ENCODE measurements around the gene CD34. TPM values are rescaled to one million over a fixed set of nuclear protein-coding genes. Genes with fewer than 3 reads are reported as not detected.

Gene CD34
- total RNA-seq, 1 donor from 2014 or later, result 40.9 TPM

DNA sequence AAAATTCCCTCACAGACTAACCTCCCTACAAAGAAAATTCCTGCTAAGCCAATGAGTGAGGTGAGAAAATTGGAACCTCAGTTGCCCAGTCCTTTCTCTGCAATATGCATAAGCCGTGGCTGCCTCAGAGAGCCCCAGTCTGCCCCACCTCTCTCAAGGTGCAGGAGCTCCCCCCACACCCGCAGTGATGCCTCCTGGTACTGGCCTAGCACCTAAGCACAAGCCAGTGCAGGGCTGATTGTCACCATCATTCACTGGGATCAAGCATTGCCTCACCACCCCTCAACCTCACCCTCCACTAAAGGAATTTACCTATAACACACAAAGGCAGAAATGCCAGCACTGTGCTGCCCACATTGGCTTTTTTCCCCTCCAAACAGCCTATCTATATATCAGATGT, 56.9 kb downstream of the CD34 start:
- no peak for DNase-seq (ENCODE audit: low spot score)

DNA sequence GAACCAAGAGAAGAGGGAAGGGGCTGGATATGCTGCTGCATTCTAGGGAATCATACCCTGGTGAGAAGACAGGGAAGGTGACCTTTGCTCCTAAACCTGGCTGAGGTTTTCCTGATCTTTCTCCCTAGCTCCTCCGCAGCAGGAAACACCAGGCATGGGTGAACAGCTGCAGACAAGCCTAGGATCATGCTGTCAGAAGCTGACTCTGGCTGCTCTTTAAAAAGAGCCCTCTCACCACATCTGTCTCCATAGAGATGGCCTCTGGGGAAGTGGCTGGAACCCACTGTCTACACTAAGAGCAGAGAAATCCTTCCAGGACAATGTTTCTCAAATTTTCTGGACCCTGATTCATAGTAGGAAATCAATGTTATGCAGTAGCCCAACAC, 57.6 kb downstream of the CD34 start:
- no peak for DNase-seq (ENCODE audit: low spot score)

DNA sequence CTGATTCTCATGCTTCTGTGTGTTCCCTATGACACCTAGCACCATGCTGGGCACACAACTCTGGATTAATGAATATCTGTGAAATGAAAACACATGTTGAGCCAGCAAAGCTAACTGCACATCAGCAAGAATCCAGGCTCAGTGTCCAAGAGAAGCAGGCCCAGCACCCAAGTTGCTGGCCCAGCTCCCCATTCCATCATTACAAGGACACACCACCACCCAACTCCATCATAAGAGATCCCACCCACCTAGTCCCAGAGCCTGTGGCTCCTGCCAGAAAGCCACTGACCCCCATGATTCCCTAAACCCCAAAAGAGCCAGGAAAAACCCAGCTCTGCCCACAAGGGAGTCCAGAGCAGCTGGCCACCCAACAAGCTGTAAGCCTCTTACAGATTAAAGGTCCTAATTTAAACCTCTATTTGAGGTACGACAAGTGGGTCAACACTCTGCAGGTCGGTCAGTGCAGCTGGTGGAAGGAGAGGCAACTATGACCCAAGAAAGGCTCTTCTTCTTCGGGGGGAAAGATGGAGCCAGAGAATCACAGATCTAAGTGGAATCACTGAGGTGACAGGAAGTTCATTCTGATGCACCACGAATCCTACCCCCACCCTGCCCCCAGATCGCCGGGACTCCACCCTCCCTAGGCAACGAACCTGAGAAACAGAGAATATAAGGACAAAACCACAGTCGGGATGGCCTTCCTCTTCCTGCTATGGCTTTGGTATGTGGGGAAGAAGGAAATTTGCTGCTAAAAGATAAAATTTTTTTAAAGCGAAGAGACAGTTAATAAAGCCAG, 58.2 kb downstream of the CD34 start:
- DNase-seq (ENCODE audit: low spot score), result no peak

DNA sequence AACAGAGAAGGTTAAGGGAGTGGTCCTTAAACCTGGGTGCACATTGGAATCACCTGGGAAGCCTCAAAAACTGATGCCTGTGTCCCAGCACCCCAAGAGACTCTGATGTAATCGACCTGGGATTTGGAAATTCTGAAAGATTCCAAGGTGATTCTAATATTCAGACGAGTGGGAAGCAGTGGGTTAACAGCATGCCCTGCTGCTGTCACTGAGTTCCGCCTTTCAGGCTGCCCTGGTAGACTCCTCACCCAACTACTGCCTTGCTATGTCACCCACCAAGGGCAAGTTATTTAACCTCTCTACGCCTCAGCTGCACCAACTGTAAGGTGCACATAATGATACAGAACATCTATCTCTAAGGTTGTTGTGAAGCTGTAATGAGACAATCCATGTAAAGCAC, 59.2 kb downstream of the CD34 start:
- DNase-seq (ENCODE audit: low spot score), result no peak

DNA sequence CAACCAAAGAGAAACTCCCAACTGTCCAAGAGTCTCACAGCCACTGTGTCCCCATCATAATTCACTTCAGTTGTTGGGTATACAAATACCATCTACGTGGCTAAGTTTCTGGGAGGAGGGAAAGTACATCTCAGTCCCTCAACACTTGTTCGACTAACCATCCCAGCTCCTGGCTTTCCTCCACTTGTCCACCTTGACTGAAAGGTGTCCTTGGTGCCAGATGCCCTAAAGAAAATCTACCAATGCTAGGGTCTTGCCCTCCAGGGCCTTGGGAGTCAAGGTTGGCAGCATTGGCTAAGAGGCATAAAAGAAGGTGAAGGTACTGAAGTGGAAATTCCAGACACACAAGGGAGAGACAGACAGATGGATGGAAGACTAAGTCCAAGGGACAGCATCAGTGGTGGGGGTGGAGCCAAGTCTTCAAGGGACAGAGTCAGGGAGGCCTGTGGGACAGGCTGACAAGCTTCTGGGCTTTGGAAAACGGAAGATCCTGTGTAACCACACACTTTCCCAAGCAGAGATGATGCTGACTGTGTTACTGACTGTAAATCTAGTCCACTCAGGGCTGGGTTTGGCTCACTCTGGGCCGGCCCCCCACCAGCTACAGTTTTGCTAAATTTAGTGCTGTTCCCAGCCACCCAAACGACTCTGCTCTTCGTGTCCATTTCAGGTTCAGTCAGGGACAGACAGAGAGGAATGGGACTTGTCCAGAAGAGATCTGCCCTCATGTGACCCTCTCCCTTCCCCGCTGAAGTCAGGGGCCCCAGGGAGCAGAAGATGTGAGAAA, 60.1 kb downstream of the CD34 start:
- no peak for DNase-seq (ENCODE audit: low spot score)

DNA sequence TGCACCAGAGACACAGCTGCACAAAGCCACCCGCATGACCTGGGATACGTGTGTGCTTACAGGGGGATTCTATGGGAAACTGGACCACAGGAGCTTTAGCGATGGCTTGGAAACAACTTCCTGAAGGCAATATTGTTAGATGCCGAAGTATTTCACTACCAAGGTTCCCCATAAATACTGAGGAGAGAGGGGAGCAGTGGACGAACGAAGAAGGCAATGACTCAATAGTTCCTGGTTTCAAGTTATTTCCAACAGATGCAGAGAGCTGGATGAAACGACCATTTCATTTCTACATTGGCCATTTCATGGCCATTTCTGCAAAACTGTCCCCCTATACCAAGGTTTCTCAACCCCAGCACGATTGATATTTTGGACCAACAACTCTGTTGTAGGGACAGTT, 61.3 kb downstream of the CD34 start:
- no peak for DNase-seq (ENCODE audit: low spot score)

DNA sequence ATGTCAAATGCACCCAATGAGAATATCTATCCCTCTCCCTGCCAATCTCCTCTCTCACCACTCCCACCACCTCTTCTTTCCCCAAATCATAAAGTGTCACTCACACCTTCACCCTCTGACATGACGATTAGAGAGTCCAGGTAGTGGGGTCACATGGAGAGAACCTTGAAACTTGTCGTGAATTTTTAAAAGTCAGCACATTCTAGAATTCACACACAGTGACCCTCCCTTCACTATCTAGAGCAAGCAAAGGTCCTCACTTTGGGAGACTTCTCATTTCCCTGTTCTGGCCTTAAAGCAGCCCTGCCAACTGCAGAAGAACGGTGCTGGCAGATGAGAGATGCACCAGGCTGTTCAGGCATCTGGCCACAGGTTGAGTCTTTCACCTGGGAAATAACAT, 61.9 kb downstream of the CD34 start:
- DNase-seq (ENCODE audit: low spot score), result no peak

DNA sequence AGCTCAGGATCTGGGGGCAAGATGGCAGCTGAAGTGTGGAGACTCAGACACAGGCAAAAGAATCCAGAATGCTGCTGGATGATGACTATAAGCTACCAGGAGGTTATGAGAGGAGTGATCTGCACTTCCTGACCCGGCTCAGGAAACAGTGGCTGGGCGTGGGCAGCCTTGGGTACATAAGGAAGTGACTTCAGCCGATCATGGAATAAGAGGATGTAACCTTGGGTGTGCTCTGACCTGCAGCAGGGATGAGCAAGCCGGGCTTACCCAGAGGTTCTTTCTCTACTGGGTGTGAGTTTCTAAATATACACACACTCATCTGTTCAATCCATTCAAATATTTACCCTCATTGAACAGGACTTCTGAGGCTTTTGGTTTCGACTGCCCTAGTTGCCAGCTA, 62.7 kb downstream of the CD34 start:
- DNase-seq (ENCODE audit: low spot score), result no peak

DNA sequence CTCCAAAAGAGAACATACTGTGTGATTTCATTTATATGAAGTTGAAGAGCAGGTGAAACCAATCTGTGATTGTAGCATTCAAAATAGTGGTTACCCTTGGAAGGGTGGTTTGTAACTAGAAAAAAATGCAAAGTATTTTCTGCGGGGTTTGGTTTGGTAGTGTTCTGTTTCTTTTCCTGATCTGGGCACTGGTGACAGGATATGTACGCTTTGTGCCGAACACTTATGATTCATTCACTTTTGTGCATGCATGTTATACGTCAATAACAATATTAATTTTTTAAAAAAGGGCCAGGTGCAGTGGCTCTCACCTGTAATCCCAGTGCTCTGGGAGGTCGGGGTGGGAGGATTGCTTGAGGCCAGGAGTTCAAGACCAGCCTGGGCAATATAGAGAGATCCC, 63.8 kb downstream of the CD34 start:
- no peak for DNase-seq (ENCODE audit: low spot score)

DNA sequence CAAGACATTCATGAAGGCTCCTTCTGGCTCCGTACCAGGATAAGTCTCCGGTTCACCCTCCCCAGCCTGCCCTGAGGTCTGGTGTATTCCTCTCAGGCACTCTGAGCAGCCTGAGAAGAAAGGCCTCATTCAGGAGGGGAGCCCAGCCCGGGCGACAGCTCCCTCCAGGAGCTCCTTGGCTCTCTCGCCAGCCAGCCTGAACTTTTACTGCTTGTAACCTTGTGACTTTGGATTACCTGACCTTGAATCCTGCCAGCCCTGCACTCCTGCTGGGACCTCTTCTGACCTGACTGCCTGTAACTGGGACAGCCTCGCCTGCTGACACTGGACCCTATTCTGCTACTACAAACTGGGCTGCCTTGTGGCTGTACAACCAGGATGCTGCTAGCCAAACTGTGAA, 65.8 kb downstream of the CD34 start:
- DNase-seq (ENCODE audit: low spot score), result no peak

DNA sequence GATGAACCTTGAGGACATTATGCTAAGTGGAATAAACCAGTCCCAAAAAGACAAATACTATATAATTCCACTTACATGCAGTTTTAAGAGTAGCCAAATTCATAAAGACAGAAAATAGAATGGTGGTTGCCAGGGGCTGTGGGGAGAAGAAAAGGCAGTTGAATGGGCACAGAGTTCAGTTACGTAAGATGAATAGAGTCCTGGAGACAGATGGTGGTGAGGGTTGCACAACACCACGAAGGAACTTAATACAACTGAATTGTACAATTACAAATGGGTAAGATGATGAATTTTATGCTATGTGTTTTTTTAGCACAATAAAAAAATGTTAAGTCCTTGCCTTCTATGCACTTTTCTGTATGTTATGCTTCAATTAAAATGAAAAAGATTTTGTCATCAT, 66.6 kb downstream of the CD34 start:
- no peak for DNase-seq (ENCODE audit: low spot score)

DNA sequence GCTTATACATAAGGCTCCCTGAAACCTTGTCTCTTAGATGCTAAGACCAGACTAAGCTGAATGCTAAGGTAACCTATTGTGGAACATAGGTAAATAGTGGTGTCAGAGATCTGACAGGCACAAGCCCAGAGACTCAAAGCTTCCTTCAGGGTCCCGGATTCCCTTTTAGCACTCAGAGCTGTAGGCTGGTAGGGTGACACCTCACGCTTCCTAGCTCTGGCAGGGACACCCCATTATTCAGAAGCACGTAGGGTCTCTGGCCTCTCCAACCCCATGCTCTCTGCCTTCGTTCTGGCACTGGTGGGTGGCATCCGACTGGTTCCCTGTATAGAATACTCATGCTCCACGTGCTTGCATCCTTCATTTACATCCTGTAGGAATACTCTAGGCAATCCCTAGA, 68.4 kb downstream of the CD34 start:
- no peak for DNase-seq (ENCODE audit: low spot score)

DNA sequence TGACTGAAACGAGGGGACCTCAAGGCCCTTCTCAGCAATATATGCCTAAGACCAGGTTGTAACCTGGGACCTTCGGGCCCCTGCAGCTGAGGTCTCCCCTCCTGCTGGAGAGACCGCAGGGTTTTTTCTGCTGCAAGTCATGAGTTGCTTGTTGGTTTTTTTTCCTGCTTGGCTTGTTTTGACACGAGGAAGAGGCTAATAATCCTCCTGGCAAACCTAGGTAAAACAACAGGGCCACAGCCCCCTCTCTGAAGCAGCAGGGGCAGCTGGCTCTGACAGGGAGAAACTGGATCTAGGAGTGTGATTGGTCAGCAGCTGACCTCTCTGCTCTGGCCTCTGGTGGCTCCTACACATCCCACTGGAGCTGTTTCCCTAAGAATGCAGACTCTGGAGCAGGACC, 69.0 kb downstream of the CD34 start:
- DNase-seq (ENCODE audit: low spot score), result no peak

DNA sequence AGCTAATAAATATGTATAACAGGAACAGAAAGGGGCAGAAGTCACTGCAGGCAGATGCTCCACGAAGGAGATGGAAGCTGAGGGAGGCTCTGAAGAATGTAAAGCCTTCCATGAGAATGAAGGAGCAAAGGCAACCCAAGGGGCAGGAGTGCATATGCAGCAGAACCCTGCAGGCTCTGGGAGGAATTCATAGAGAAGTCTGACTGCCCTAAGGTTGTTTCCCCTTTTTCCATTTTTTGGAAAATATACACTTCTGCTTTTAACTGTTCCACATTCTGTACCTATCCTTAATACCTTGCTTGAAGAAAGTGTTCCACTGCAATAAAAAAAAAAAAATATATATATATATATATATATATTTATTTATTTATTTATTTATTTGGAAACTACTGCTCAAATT, 69.6 kb downstream of the CD34 start:
- DNase-seq (ENCODE audit: low spot score), result no peak

DNA sequence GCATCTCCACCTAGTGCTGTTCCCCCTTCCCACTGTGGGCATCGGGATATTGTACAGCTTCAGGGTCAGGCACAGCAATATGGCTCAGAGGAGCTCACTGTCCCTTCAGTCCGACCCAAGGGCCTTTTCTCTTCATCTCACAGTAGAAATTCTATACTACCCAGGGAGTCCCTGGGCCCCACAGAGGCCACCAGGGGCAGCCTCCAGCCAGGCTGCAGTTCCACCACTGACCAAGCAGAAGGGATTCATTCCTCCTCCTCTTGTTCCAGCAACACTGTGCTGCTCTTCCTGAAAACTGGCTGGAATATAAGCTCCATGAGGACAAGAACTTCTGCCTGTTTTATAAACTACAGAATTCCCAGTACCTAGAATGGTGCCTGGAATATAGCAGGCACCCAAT, 70.5 kb downstream of the CD34 start:
- no peak for DNase-seq (ENCODE audit: low spot score)

DNA sequence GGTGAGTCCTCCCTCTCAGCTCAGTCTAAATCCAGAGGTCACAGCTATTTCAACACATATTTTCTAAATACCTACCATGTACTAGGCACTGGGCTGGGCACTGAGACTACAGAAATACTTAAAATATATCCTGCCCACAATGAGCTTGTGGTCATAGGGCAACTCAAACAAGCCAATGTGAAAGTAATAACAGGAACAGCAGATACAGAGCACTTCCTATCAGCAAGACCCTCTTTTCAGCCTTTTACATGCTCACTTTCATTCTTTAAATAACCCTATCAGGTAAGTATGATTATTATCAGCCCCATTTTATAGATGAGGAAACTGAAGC, 71.9 kb downstream of the CD34 start:
- no peak for DNase-seq (ENCODE audit: low spot score)

DNA sequence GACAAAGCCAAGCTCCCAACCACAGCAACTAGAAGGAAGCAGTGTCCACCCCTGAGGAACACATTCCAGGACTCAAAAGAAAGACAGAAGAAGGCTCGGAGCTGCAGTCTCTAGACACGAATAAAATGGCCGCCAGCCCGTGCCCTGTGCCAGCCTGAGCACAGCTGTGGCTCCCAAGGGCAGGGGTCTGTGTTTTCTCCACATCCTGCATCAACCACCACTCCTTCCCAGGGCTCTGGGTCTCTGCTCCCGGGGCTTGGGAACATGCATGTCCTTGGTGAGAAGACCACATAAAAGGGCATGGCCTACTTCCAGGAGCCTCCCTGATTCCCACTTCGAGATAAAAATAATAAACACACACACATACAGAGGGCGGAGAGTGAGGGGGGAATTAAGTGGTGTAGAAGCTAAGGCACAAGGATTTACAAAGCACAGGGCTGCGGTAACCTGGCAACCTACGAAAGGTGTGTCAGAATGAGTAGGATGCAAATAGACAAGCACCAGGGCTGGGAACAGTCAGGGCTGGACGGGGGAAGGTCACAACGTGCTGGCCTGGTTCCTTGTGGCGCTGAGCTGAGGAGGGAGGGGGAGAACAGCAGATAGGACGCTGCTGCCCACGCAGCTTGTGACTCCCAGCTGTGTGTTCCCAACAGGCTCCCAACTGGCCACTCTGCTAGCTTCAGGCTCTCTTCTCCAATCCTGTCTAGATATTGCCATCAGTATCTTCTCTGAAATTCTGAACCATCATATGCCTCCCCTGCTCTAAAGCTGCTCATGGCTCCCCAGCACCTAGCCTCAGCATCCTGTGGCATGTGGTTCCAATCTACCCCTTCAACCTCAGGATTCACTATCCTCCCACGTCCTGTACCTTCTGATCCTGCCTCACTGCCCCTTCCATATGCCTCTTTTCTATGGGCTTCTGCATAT, 72.5 kb downstream of the CD34 start:
- DNase-seq (ENCODE audit: low spot score), result no peak

DNA sequence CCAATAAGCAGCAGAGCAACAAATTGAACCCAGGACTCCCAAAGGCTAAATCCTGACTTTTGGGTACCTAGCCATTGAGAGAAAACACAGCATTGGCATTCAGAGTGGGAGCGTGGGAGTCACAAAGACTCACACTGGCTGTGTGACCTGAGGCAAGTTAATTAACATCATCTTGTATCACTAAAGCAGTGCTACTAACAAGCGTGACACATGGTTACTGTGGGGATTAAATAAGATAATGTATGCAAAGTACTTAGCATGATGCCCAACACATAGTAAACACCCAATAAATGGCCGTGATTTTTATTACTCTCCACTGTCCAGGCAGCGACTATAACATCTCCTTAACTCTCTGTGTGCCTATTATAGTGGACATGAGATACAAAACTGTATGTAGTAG, 73.3 kb downstream of the CD34 start:
- no peak for DNase-seq (ENCODE audit: low spot score)

DNA sequence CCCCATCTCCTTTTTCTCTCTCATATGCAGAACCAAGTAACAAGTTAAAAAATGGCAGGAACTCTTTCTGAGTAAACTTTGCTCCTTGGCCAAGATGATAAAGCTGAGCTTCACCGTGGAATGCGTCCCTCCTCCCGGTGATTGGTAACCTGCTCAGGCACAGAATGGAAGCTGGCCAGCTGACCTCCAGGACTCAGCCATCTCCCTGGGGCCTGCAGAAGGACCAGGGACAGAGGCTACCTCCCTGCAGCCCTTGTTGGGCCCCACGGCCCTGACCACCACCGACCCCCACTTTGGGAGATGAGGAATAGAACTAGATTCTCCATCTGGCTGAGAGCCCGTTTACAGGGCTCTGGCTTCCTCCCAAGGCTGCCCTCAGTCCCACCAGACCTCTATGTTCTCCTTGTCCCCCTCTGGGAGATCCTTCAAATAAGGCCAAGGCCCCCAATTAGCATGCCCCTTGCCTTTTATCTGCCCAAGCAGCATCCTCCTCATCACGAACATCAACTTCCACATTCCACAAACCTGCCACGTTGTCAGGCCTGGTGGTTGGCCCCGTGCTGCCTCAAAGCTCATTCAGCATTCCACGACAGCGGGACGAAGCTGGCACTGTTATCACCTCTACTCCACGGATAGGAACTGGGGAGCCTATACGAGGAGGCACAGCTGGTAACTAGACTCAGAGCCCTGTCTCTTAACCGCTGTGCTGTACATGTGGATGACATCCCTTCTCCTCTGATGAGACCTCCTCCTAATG, 74.2 kb downstream of the CD34 start:
- DNase-seq (ENCODE audit: low spot score), result no peak

DNA sequence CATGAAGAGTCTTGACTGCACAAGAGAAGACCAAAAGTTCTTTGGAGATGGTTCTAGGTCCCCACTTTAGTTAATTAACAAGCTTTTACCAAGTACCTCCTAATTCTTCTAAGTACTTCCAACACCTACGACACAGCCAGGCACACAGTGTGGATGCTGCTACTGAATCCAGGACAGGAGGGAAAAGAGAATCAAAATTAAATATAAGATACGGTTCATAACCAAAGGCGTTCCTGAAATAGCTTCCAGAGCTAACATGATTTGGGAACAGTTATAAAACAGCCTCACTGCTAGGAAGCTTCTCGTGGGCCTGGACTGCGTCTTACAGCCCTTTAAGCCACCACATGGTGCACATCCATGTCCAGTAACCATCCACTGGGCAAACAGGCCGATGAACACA, 75.0 kb downstream of the CD34 start:
- DNase-seq (ENCODE audit: low spot score), result no peak

DNA sequence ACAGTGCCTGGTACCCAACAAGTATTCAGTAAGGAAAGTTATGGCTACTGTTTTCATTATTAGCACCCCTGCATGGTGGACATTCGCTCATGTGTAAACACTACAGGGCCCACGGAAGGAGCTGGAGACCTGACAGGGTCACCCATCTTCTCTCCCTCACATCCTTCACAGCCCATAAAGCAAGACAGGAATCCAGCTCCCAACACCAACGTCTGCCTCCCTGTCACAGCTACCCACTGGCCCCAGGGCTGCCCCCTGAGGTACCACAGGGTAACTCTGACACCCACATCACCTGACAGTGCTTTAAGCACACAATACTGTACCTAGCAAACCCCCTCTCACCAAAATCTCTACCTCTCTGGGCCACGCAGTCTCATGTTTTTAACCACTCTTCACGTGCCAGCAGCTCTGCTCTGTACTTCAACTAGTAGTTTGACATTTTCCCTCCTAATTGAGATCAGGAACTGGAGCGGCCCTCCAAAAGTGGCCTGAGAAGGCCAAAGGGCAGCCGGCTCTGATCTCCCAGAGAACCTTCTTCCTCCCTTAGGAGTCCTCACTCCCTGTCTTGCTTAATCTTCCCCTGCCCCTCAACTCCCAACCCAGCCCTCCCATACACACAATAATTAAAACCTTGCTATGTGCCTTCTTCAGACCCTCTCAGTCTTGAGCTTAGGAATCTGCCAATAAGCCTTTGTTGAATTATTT, 76.8 kb downstream of the CD34 start:
- DNase-seq (ENCODE audit: low spot score), result no peak
